Activated CD8-positive, alpha-beta T cell treated with anti-CD3 and anti-CD28 coated beads for 36 hours (primary cell): ENCODE data around the gene TMPRSS7. TPM values are rescaled to one million over a fixed set of nuclear protein-coding genes. Genes with fewer than 3 reads are reported as not detected.

ENCODE experiments used
- ATAC-seq: fragments of 200-7000 bp; cut with Tn5 transposase; one replicate; pipeline ENCODE4 v1.10.0; 2021; ENCODE audit warnings: mild to moderate bottlenecking, moderate library complexity
- CTCF ChIA-PET: fragments of 350-600 bp; sonication (Branson Sonifier 250); formaldehyde crosslinking; loops from one replicate; lab custom pipeline; 2021; ENCODE audit warnings: antibody characterized with exemption; lab: Charles Lee
- POLR2A ChIA-PET: fragments of 350-600 bp; sonication (Branson Sonifier 250); formaldehyde crosslinking; loops from one replicate; lab custom pipeline; 2021; ENCODE audit warnings: antibody characterized with exemption; lab: Charles Lee
- DNase-seq: peaks from one replicate; pipeline ENCODE4 v3.0.0-alpha.2; 2020
- H3K27ac Mint-ChIP-seq: one replicate; pipeline ENCODE4 v1.8.0; 2021; ENCODE audit warnings: mild to moderate bottlenecking, mixed read lengths
- H3K27me3 Mint-ChIP-seq: one replicate; pipeline ENCODE4 v1.8.0; 2021; ENCODE audit warnings: mixed read lengths
- H3K36me3 Mint-ChIP-seq: one replicate; pipeline ENCODE4 v1.8.0; 2021; ENCODE audit warnings: low read depth, mixed read lengths
- H3K4me1 Mint-ChIP-seq: one replicate; pipeline ENCODE4 v1.8.0; 2021; ENCODE audit warnings: low read depth, mixed read lengths
- H3K4me3 Mint-ChIP-seq: one replicate; pipeline ENCODE4 v1.8.0; 2021; ENCODE audit warnings: mild to moderate bottlenecking, moderate library complexity, mixed read lengths
- H3K9me3 Mint-ChIP-seq: one replicate; pipeline ENCODE4 v1.8.0; 2021; ENCODE audit warnings: mixed read lengths
- CTCF ChIP-seq: fragments of 200-600 bp; IDR thresholded peaks from one replicate; pipeline ENCODE4 v1.8.0; 2022; ENCODE audit warnings: antibody characterized with exemption, mild to moderate bottlenecking
- intact Hi-C: fragments of 100-400 bp; cut with micrococcal nuclease; formaldehyde crosslinking; loops from one replicate; pipeline ENCODE4 v1.10.0; 2022
- total RNA-seq, 2 experiments: library from RNA; stranded (reverse); gene quantifications; one replicate each; pipeline ENCODE4 v1.2.3, GENCODE V29; 2021

TMPRSS7 gene
- total RNA-seq, 2 experiments from 2014 or later: not detected

- ChIA-PET POLR2A (no interaction called here), CTCF (no interaction called here)
- TF ChIP-seq CTCF: no peak
- ATAC-seq: no peak
- H3K27ac Mint-ChIP-seq: no peak overlapping the region
- H3K27me3 Mint-ChIP-seq: peaks cover 16% of the 10 kb centered on the region
- H3K36me3 Mint-ChIP-seq: no peaks in the 10 kb centered on the region
- no peak for DNase-seq
- peaks cover 16% of the 10 kb centered on the region for H3K4me1 Mint-ChIP-seq
- intact Hi-C loops: no loop called here
- no peak overlapping the region for H3K4me3 Mint-ChIP-seq
- no peaks in the 10 kb centered on the region for H3K9me3 Mint-ChIP-seq
Measured at GRCh38 chr3:112083239-112083638, 48.7 kb downstream of the TMPRSS7 start.

GRCh38 chr3:112084980-112085705 lies 50.6 kb downstream of the TMPRSS7 start:
- CTCF ChIA-PET: no interaction called here
- H3K4me1 Mint-ChIP-seq: peaks cover 16% of the 10 kb centered on the region
- H3K36me3 Mint-ChIP-seq: no peaks in the 10 kb centered on the region
- H3K4me3 Mint-ChIP-seq: peak overlapping the region; percentile 75
- TF ChIP-seq CTCF: no peak
- peaks cover 22% of the 10 kb centered on the region for H3K27me3 Mint-ChIP-seq
- intact Hi-C loops: no loop called here
- ATAC-seq: no peak
- POLR2A ChIA-PET: no interaction called here
- no peak for DNase-seq
- no peaks in the 10 kb centered on the region for H3K9me3 Mint-ChIP-seq
- H3K27ac Mint-ChIP-seq: no peak overlapping the region

- POLR2A ChIA-PET: no interaction called here
- intact Hi-C loops: no loop called here
- Mint-ChIP-seq H3K36me3 (no peaks in the 10 kb centered on the region), H3K27ac (no peak overlapping the region), H3K4me1 (peaks cover 20% of the 10 kb centered on the region), H3K9me3 (no peaks in the 10 kb centered on the region), H3K27me3 (peaks cover 22% of the 10 kb centered on the region), H3K4me3 (peak overlapping the region; percentile 75)
- DNase-seq (no peak), ATAC-seq (peak; percentile 1)
- CTCF ChIA-PET: no interaction called here
- no peak for TF ChIP-seq CTCF
Measured at GRCh38 chr3:112085735-112086075, 51.2 kb downstream of the TMPRSS7 start.

- DNase-seq (peak; percentile 69), ATAC-seq (peak; percentile 89)
- POLR2A ChIA-PET: no interaction called here
- Mint-ChIP-seq H3K9me3 (no peaks in the 10 kb centered on the region), H3K36me3 (no peaks in the 10 kb centered on the region), H3K27ac (peak within 1 kb of the TSS; percentile 68), H3K27me3 (peaks cover 22% of the 10 kb centered on the region), H3K4me3 (peak within 1 kb of the TSS; percentile 75), H3K4me1 (peaks cover 20% of the 10 kb centered on the region)
- intact Hi-C loops: no loop called here
- CTCF ChIA-PET: no interaction called here
- no peak for TF ChIP-seq CTCF
Measured at GRCh38 chr3:112086076-112086854, 51.7 kb downstream of the TMPRSS7 start, which contains the start of gene C3orf52. Gene C3orf52, plus strand, starts transcription at chr3:112086389. Its CDS starts 19 bp downstream, at chr3:112086408.
